BJ (cell line): ENCODE measurements around the gene ARHGAP18. TPM values are rescaled to one million over a fixed set of nuclear protein-coding genes. Genes with fewer than 3 reads are reported as not detected.

Experiments
- CTCF ChIA-PET: fragments of 350-600 bp; formaldehyde crosslinking; extraction: SDS; loops from one replicate; lab custom pipeline; 2021; ENCODE audit warnings: antibody characterized with exemption, inconsistent platforms; lab: Yijun Ruan, JAX
- POLR2A ChIA-PET: fragments of 300-600 bp; sonication (Branson Sonifier 250); formaldehyde crosslinking; extraction: SDS; loops from one replicate; lab custom pipeline; 2021; ENCODE audit warnings: antibody characterized with exemption; lab: Charles Lee
- DNase-seq: peaks from one replicate; pipeline ENCODE4 v3.0.0-alpha.2; 2011; ENCODE audit warnings: low read depth
- H3K27me3 ChIP-seq: 2 replicates; pipeline ENCODE4 v1.6.0; 2011; ENCODE audit warnings: low read length; ENCODE audit not compliant: control insufficient read depth, insufficient read depth
- H3K36me3 ChIP-seq: 2 replicates; pipeline ENCODE4 v1.5.1; 2011; ENCODE audit warnings: low read length; ENCODE audit not compliant: control insufficient read depth, insufficient read depth
- H3K4me3 ChIP-seq: 2 replicates; pipeline ENCODE4 v1.5.1; 2011; ENCODE audit warnings: low read depth, mild to moderate bottlenecking, control low read depth, low read length
- polyA plus RNA-seq: library from polyadenylated mRNA; depleted of rRNA; stranded (reverse); fragments of >200 nt; gene quantifications from 2 replicates; pipeline ENCODE4 v1.2.3, GENCODE V29; 2011
- TF ChIP-seq, protein P1 (sequence below): IDR thresholded peaks from 2 replicates; pipeline ENCODE4 v1.5.1; 2011; ENCODE audit warnings: low read depth, mild to moderate bottlenecking, control low read depth, inconsistent platforms, low read length, moderate library complexity; ENCODE audit not compliant: insufficient read depth

ARHGAP18 gene
- polyA plus RNA-seq, 1 experiment = 9.8 TPM

DNA sequence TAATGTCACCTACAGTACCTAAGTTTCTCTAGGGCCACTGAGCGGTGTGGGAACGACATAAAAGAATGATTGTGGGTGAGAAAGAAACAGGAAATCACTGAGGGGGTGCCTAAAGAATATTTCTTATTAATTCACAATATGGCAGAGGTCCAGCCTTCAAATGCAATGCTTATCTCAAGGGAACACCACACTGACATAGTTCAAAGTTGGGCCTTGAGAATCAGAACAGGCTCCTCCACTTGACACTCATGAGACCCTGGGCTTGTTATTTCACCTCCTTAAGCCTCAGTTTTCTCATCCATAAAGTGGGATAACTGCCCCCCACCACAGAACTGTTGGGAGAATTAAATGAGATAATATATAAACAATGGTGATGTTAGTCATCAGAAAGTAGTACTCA is 40.4 kb upstream of the ARHGAP18 start:
- CTCF ChIA-PET = interaction anchor here (0.9 to 1.3 kb wide), 8 partner anchors 13 to 144 kb away, joined by 3 to 4 read pairs (median 3); partner anchors contain the start of gene ARHGAP18
- DNase-seq = no peak
- TF ChIP-seq, protein P1, sequence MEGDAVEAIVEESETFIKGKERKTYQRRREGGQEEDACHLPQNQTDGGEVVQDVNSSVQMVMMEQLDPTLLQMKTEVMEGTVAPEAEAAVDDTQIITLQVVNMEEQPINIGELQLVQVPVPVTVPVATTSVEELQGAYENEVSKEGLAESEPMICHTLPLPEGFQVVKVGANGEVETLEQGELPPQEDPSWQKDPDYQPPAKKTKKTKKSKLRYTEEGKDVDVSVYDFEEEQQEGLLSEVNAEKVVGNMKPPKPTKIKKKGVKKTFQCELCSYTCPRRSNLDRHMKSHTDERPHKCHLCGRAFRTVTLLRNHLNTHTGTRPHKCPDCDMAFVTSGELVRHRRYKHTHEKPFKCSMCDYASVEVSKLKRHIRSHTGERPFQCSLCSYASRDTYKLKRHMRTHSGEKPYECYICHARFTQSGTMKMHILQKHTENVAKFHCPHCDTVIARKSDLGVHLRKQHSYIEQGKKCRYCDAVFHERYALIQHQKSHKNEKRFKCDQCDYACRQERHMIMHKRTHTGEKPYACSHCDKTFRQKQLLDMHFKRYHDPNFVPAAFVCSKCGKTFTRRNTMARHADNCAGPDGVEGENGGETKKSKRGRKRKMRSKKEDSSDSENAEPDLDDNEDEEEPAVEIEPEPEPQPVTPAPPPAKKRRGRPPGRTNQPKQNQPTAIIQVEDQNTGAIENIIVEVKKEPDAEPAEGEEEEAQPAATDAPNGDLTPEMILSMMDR = no peak

DNA sequence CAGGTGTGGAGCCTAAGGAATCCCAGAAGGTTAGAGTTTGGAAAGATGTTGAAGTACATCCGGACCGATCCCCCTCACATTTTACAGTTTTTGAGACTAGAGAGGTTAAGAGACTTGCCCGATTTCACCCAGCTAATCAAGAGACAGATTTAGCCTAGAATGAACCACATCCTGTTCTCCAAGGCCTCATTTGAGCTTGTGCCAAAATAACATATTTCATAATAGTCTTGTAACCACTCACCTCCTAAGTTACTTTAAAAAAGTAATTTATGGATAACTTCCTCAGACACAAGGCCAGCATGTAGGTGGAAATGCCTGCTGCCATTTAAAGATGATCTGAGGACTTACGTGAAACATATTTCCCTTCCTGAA is 39.8 kb upstream of the ARHGAP18 start:
- TF ChIP-seq, protein P1 = no peak
- peak; percentile 35 for DNase-seq
- no peaks in the 10 kb centered on the region for H3K36me3 ChIP-seq
- H3K4me3 ChIP-seq = no peak overlapping the region
- ChIA-PET CTCF (interaction anchor here (0.7 to 1.3 kb wide), 11 partner anchors 10 to 153 kb away, joined by 3 to 4 read pairs (median 3); partner anchors contain the start of gene ARHGAP18), POLR2A (no interaction called here)
- no peaks in the 10 kb centered on the region for H3K27me3 ChIP-seq

More for the DNA sequence above, 40.4 kb upstream of the ARHGAP18 start:
- POLR2A ChIA-PET = no interaction called here
- H3K4me3 ChIP-seq = no peak overlapping the region
- no peaks in the 10 kb centered on the region for H3K27me3 ChIP-seq
- H3K36me3 ChIP-seq = no peaks in the 10 kb centered on the region

DNA sequence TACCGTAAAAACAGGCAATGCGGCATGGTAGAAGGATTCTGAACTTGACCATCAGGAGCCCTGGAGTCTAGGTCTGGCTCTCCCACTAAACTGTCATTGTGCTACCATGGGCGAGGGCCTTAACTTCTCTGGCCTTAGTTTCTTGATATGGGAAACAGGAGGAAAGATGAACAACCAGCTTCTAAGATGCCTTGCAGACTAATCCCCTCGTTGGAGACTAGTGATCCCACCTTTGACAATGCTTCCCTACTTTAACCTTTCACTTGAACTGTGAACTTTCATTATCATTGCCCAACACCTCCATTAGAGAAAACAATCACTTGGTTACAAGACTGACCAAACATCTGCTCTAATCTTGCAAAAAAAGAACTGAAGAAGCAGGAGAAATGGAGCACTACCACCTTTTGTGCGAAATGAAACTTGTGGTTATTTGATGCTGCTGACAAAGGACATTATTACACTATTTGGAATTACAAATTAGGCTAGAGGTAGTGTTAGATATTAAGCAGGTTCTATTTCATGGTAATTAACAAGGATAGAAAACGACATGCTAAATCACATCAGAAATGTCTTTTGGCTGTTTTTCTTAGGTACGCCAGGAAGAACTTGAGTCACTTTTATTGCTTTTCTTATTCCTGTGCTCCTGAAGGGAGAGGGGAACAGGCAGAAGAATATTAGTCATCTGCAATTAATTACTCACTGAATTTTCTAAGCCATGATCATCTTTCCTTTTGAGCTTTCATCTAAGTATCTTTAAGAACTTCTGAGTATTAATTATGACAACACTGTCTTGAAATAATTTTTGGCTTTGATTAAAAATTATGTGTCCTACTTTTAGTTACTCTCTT is 39.1 kb upstream of the ARHGAP18 start:
- Histone ChIP-seq H3K4me3 (no peak overlapping the region), H3K27me3 (no peaks in the 10 kb centered on the region), H3K36me3 (no peaks in the 10 kb centered on the region)
- TF ChIP-seq, protein P1 = no peak
- CTCF ChIA-PET = interaction anchor here (0.7 to 1.3 kb wide), 12 partner anchors 9 to 152 kb away, joined by 3 to 4 read pairs (median 3); partner anchors contain the start of gene ARHGAP18
- POLR2A ChIA-PET = no interaction called here
- peak; percentile 49 for DNase-seq

DNA sequence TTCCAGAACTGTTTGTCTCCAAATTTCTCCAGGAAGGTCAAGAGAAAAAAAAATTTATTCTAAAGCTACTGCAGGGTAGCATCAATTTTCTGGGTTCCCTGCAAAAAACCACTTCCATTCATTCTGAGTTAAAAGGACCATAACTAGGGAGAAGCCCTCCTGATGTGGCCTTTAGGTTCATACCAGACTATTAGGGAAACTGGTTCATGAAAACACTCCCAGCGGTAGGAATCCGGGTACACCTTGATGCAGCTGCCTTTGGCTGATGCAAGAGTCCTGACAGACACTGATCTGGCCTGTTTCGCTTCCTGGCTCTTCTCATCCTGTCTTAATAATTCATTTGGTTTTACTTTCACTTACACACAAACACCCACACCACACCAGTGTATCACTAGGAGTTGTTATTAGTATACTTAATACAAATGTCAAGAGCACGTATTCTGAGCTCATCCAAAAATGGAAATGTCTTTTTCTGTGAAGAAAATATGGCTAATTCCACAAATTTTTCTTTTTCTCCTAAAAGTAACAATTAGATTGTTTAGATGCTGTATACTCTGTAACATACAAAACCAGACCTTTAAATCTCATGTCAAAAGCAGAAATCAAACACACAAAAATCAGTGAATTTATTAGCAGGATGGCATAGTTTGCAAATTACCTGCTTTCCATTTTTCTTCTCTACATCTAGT is 38.4 kb upstream of the ARHGAP18 start:
- TF ChIP-seq, protein P1 = no peak
- Histone ChIP-seq H3K4me3 (no peak overlapping the region), H3K36me3 (no peaks in the 10 kb centered on the region), H3K27me3 (no peaks in the 10 kb centered on the region)
- DNase-seq = no peak
- CTCF ChIA-PET = interaction anchor here (0.7 to 1.2 kb wide), 4 partner anchors 8 to 249 kb away, joined by 3 to 4 read pairs (median 3); no protein-coding TSS in a partner anchor
- POLR2A ChIA-PET = no interaction called here
